GM12878 (cell line): ENCODE measurements around the gene TRAPPC11. TPM values are rescaled to one million over a fixed set of nuclear protein-coding genes. Genes with fewer than 3 reads are reported as not detected.

Experiments
- ATAC-seq: fragments of 200-7000 bp; cut with Tn5 transposase; 3 replicates; pipeline ENCODE4 v1.9.1; 2020; ENCODE audit warnings: mild to moderate bottlenecking, moderate library complexity
- BruUV-seq: library from RNA; stranded (reverse); fragments of 400-500 nt; replicated peaks from 2 replicates; lab custom pipeline; 2021; lab: Mats Ljungman, UMichigan
- CTCF ChIA-PET: fragments of 300-600 bp; sonication (Branson Sonifier 250); formaldehyde crosslinking; extraction: SDS; loops from one replicate; lab custom pipeline; 2021; ENCODE audit warnings: inconsistent platforms; lab: Yijun Ruan, JAX
- POLR2A ChIA-PET: fragments of 350-600 bp; formaldehyde crosslinking; extraction: SDS; loops from one replicate; lab custom pipeline; 2021; ENCODE audit warnings: inconsistent platforms; lab: Charles Lee
- RAD21 ChIA-PET: fragments of 300-600 bp; sonication (Branson Sonifier 250); formaldehyde crosslinking; loops from one replicate; lab custom pipeline; 2023; ENCODE audit warnings: antibody characterized with exemption; ENCODE audit not compliant: unreplicated experiment; lab: Charles Lee
- SMC1A ChIA-PET: fragments of 300-600 bp; sonication (Branson Sonifier 250); formaldehyde crosslinking; loops from one replicate; lab custom pipeline; 2023; ENCODE audit not compliant: unreplicated experiment, uncharacterized antibody; lab: Charles Lee
- DNase-seq: peaks from one replicate; pipeline ENCODE4 v3.0.0-alpha.2; 2011; ENCODE audit warnings: low read depth, low spot score
- FAIRE-seq: peaks from 3 replicates; lab custom pipeline; 2011; peaks lifted over from hg19 to GRCh38; lab: Jason Lieb, UNC
- H2AFZ ChIP-seq: 2 replicates; pipeline ENCODE4 v1.6.0; 2011; ENCODE audit warnings: low read depth, low read length, control low read depth; ENCODE audit not compliant: control insufficient read depth
- H3K27ac ChIP-seq: 2 replicates; pipeline ENCODE4 v1.5.1; 2011; ENCODE audit warnings: control low read depth; ENCODE audit not compliant: control insufficient read depth, insufficient read depth
- H3K27me3 ChIP-seq, 2 experiments: replicated peaks in 1 of 2; 2 replicates each; pipeline versions ENCODE4 v1.6.0 to v1.6.1; 2011; ENCODE audit warnings: low read length in 1 of 2; ENCODE audit not compliant: control insufficient read depth in 2 of 2, insufficient read depth in 2 of 2
- H3K36me3 ChIP-seq, 2 experiments: 2 replicates each; pipeline ENCODE4 v1.5.1; 2011; ENCODE audit warnings: low read length in 1 of 2; ENCODE audit not compliant: control insufficient read depth in 2 of 2, insufficient read depth in 2 of 2
- H3K4me1 ChIP-seq: 2 replicates; pipeline ENCODE4 v1.6.1; 2011; ENCODE audit warnings: mild to moderate bottlenecking, low read length, moderate library complexity, mixed read lengths; ENCODE audit not compliant: control insufficient read depth, insufficient read depth
- H3K4me2 ChIP-seq: 2 replicates; pipeline ENCODE4 v1.6.0; 2011; ENCODE audit warnings: control low read depth; ENCODE audit not compliant: control insufficient read depth, insufficient read depth
- H3K4me3 ChIP-seq: fragments of 200-600 bp; sonication (generic); 2 replicates; pipeline ENCODE4 v1.5.1; 2016
- H3K79me2 ChIP-seq: 2 replicates; pipeline ENCODE4 v1.6.0; 2011; ENCODE audit warnings: low read length; ENCODE audit not compliant: control insufficient read depth, insufficient read depth
- H3K9ac ChIP-seq: 2 replicates; pipeline ENCODE4 v1.8.0; 2011; ENCODE audit warnings: low read length, control low read depth, mixed read lengths; ENCODE audit not compliant: control insufficient read depth, insufficient read depth
- H3K9me3 ChIP-seq: replicated peaks from 3 replicates; pipeline ENCODE4 v1.5.1; 2011; ENCODE audit warnings: mild to moderate bottlenecking, low read length; ENCODE audit not compliant: control insufficient read depth, insufficient read depth
- H4K20me1 ChIP-seq: 2 replicates; pipeline ENCODE4 v1.6.0; 2011; ENCODE audit not compliant: control insufficient read depth, insufficient read depth
- CEBPB ChIP-seq, 2 experiments: fragments of 150-350 bp in 1 of 2; IDR thresholded peaks; 2 replicates each; pipeline ENCODE4 v1.6.1; 2012 to 2014; ENCODE audit warnings: low read depth in 2 of 2, low read length in 2 of 2, borderline replicate concordance in 1 of 2, inconsistent platforms in 1 of 2
- EED ChIP-seq: sonication (generic); IDR thresholded peaks from 2 replicates; pipeline ENCODE4 v1.6.1; 2016; ENCODE audit warnings: antibody characterized with exemption, low read depth
- GABPA ChIP-seq: IDR thresholded peaks from 2 replicates; pipeline ENCODE4 v1.6.1; 2014; ENCODE audit warnings: antibody characterized with exemption, low read depth, mild to moderate bottlenecking, inconsistent platforms
- GATAD2B ChIP-seq: fragments of 450-650 bp; conservative IDR thresholded peaks from 2 replicates; pipeline ENCODE4 v1.6.1; 2017; ENCODE audit warnings: low read depth, mild to moderate bottlenecking, moderate library complexity
- HCFC1 ChIP-seq: fragments of 150-350 bp; IDR thresholded peaks from 2 replicates; pipeline ENCODE4 v1.6.1; 2014; ENCODE audit warnings: low read length
- IKZF2 ChIP-seq, 2 experiments: fragments of 450-650 bp; IDR thresholded peaks; 2 replicates each; pipeline ENCODE4 v1.6.1; 2017; ENCODE audit warnings: mild to moderate bottlenecking in 2 of 2, moderate library complexity in 2 of 2
- MXI1 ChIP-seq: fragments of 150-350 bp; IDR thresholded peaks from 2 replicates; pipeline ENCODE4 v1.6.1; 2011; ENCODE audit warnings: low read depth, mild to moderate bottlenecking, inconsistent platforms, low read length, improper control_type of control experiment
- MYB ChIP-seq: fragments of 150-350 bp; IDR thresholded peaks from 2 replicates; pipeline ENCODE4 v1.6.1; 2014; ENCODE audit warnings: mild to moderate bottlenecking, low read depth, low read length, borderline replicate concordance
- NFXL1 ChIP-seq: fragments of 450-650 bp; IDR thresholded peaks from 2 replicates; pipeline ENCODE4 v1.6.1; 2017; ENCODE audit warnings: antibody characterized with exemption, mild to moderate bottlenecking, borderline replicate concordance
- NRF1 ChIP-seq: conservative IDR thresholded peaks from 2 replicates; pipeline ENCODE4 v1.6.1; 2011; ENCODE audit warnings: mild to moderate bottlenecking, low read depth, low read length, improper control_type of control experiment
- PKNOX1 ChIP-seq: fragments of 450-650 bp; IDR thresholded peaks from 2 replicates; pipeline ENCODE4 v1.6.1; 2016; ENCODE audit warnings: mild to moderate bottlenecking
- POLR2AphosphoS2 ChIP-seq: IDR thresholded peaks from 2 replicates; pipeline ENCODE4 v1.6.1; 2011; ENCODE audit warnings: low read depth, mild to moderate bottlenecking, low read length, improper control_type of control experiment, moderate library complexity
- POLR2AphosphoS5 ChIP-seq: IDR thresholded peaks from 2 replicates; pipeline ENCODE4 v1.6.1; 2011; ENCODE audit warnings: mild to moderate bottlenecking, low read length, inconsistent platforms
- ZBTB33 ChIP-seq: fragments of 450-650 bp; IDR thresholded peaks from 2 replicates; pipeline ENCODE4 v1.6.1; 2017; ENCODE audit warnings: mild to moderate bottlenecking
- ZNF687 ChIP-seq: fragments of 450-650 bp; IDR thresholded peaks from 2 replicates; pipeline ENCODE4 v1.6.1; 2017; ENCODE audit warnings: mild to moderate bottlenecking, moderate library complexity
- WGBS: methylation state at CpG from one replicate; pipeline ENCODE4 v1.1.6; 2016; ENCODE audit warnings: low lambda C conversion rate; ENCODE audit not compliant: insufficient replicate concordance, insufficient coverage; ENCODE audit errors: missing lambda C conversion rate; 5-methylcytosine and 5-hydroxymethylcytosine counted together
- in situ Hi-C: fragments of 300-500 bp; cut with MboI; formaldehyde crosslinking; loops from 9 replicates; pipeline ENCODE4 v1.14.3; 2018; ENCODE audit warnings: mixed read lengths
- intact Hi-C: fragments of 100-400 bp; cut with micrococcal nuclease; formaldehyde crosslinking; loops from one replicate; pipeline ENCODE4 v1.14.2; 2022; ENCODE audit not compliant: unreplicated experiment
- polyA plus RNA-seq, 11 experiments: library from polyadenylated mRNA; depleted of rRNA in 4 of 11; unstranded in 6 of 11; stranded (reverse) in 5 of 11; fragments of >200 nt; fragmentation: Nextera tagmentation in 4 of 11; fragmentation: Illumina TruSeq in 1 of 11; extraction: Ambion mirVana in 4 of 11; extraction: Trizol in 1 of 11; gene quantifications; 1 replicate in 1 of 11; 2 replicates in 10 of 11; pipeline versions ENCODE4 v1.2.1 to v1.2.3, GENCODE V29; 2011 to 2016; ENCODE audit warnings: inconsistent platforms in 2 of 11, missing spikeins in 2 of 11, low read depth in 1 of 11
- total RNA-seq, 4 experiments: library from RNA; depleted of rRNA in 3 of 4; stranded (reverse); fragments of >200 nt in 3 of 4; fragmentation: Illumina TruSeq in 1 of 4; extraction: Trizol in 1 of 4; gene quantifications; 2 replicates each; pipeline versions ENCODE4 v1.2.1 to v1.2.3, GENCODE V29; 2013 to 2021

The TRAPPC11 gene
- total and polyA plus RNA-seq, 10 of the 15 experiments (the other 5 are each of a cell fraction or from before 2014, with no cell fraction given) = 7.3 to 40.5 (median 22.3) TPM

- 63% methylated on average over 10 of the region's 11 CpGs for WGBS
- Histone ChIP-seq H4K20me1 (no peaks in the 10 kb centered on the region), H3K27ac (no peak overlapping the region), H3K4me2 (no peak overlapping the region), H3K9me3 (no peaks in the 10 kb centered on the region), H2AFZ (no peak overlapping the region; the same call in 1 of the 2 replicates), H3K27me3 (no peaks in the 10 kb centered on the region), H3K79me2 (no peaks in the 10 kb centered on the region), H3K4me3 (no peak overlapping the region), H3K9ac (no peak overlapping the region), H3K36me3 (no peaks in the 10 kb centered on the region), H3K4me1 (no peaks in the 10 kb centered on the region)
- intact Hi-C loops = no loop called here
- POLR2A ChIA-PET = no interaction called here
- CTCF ChIA-PET = no interaction called here
- BruUV-seq = no TSS peak
- in situ Hi-C loops = no loop called here
- FAIRE-seq (no peak), ATAC-seq (0 out of 3 replicates have a peak, but pooled peaks have one; percentile 42), DNase-seq (no peak)
- RAD21 ChIA-PET = no interaction called here
- SMC1A ChIA-PET = no interaction called here
- TF ChIP-seq EED (no peak), MXI1 (no peak), NRF1 (no peak), POLR2AphosphoS2 (no peak), HCFC1 (no peak), IKZF2 (IDR thresholded peaks at IDR 0.05) (no peak), PKNOX1 (no peak), ZBTB33 (no peak), CEBPB (IDR thresholded peaks at IDR 0.05; ENCODE audit: borderline replicate concordance in 1 of 2, low read depth in 2 of 2, low read length in 2 of 2) (no peak), GABPA (no peak), ZNF687 (no peak), GATAD2B (no peak), NFXL1 (no peak), MYB (no peak), POLR2AphosphoS5 (no peak)
These were observed 25.4 kb upstream of the TRAPPC11 start for GRCh38 chr4:183633476-183634400.
